PFSK-1 (cell line): ENCODE measurements around the gene RNF208.

ENCODE experiments used
- POLR2AphosphoS5 ChIP-seq: IDR thresholded peaks from 2 replicates; pipeline ENCODE4 v1.6.1; 2012; ENCODE audit warnings: low read depth, mild to moderate bottlenecking, control low read depth, low read length, moderate library complexity
- REST ChIP-seq, 2 experiments: IDR thresholded peaks; 2 replicates each; pipeline versions ENCODE4 v1.6.1 to v1.8.0; 2011 to 2012; ENCODE audit warnings: low read depth in 2 of 2, low read length in 2 of 2, control low read depth in 1 of 2, inconsistent platforms in 1 of 2, mild to moderate bottlenecking in 1 of 2, moderate library complexity in 1 of 2; ENCODE audit not compliant: insufficient read depth in 1 of 2

DNA sequence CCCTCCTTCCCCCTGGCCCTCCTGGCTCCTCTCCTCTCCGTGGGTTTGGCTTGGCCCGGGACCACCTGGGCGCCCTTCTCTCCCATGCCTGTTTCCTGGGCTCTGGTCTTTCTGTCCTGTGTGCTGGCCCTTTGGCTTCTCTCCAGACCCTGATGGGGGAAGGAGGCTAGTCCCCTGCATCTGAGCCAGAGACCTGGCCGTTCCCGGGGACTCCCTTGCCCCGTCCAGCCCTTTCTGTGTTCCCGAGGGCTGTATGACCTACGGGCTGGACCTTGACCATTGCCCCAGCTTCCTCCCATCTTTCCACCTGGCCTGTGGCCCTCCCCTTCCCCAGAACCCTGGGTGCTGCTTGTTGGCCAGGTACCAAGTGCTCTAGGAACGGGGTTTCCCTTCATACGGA is 41.5 kb upstream of the RNF208 start:
- TF ChIP-seq REST (IDR thresholded peaks at IDR 0.05; ENCODE audit: insufficient read depth in 1 of 2, low read depth in 2 of 2, low read length in 2 of 2) (no peak), POLR2AphosphoS5 (no peak)
